Osteoblast (primary cell): ENCODE measurements around the gene TMEM200B. TPM values are rescaled to one million over a fixed set of nuclear protein-coding genes. Genes with fewer than 3 reads are reported as not detected.
"Not testable (repeated sequence)": the region's sequence is repeated elsewhere in the genome, so short reads cannot be mapped to it uniquely, and the experiment has no call there.

ENCODE experiments used
- DNase-seq: peaks from one replicate; pipeline ENCODE4 v3.0.0; 2011; ENCODE audit warnings: low spot score, mixed read lengths; ENCODE audit not compliant: insufficient read length; ENCODE audit errors: missing footprints
- H2AFZ ChIP-seq: 2 replicates; pipeline ENCODE4 v1.6.0; 2011; ENCODE audit warnings: mild to moderate bottlenecking, low read length
- H3K27ac ChIP-seq: 2 replicates; pipeline ENCODE4 v1.5.1; 2011; ENCODE audit warnings: mild to moderate bottlenecking, low read depth, low read length, moderate library complexity
- H3K27me3 ChIP-seq: 2 replicates; pipeline ENCODE4 v1.6.0; 2012; ENCODE audit warnings: mild to moderate bottlenecking, control low read depth, inconsistent platforms, low read length, moderate library complexity; ENCODE audit not compliant: insufficient read depth
- H3K36me3 ChIP-seq: 2 replicates; pipeline ENCODE4 v1.5.1; 2011; ENCODE audit warnings: mild to moderate bottlenecking, low read length, control low read depth, moderate library complexity; ENCODE audit not compliant: insufficient read depth
- H3K4me1 ChIP-seq: 2 replicates; pipeline ENCODE4 v1.5.1; 2011; ENCODE audit warnings: mild to moderate bottlenecking, low read length, control low read depth, moderate library complexity; ENCODE audit not compliant: insufficient read depth
- H3K4me2 ChIP-seq: 2 replicates; pipeline ENCODE4 v1.6.0; 2011; ENCODE audit warnings: mild to moderate bottlenecking, low read length; ENCODE audit not compliant: insufficient read depth
- H3K4me3 ChIP-seq: fragments of 200-600 bp; sonication (generic); 3 replicates; pipeline ENCODE4 v1.5.1; 2012; ENCODE audit warnings: mild to moderate bottlenecking, low read length, inconsistent platforms; ENCODE audit not compliant: insufficient read depth
- H3K79me2 ChIP-seq: 2 replicates; pipeline ENCODE4 v1.6.0; 2012; ENCODE audit warnings: mild to moderate bottlenecking, low read length, control low read depth, inconsistent platforms; ENCODE audit not compliant: insufficient read depth
- H3K9me3 ChIP-seq: 2 replicates; pipeline ENCODE4 v1.5.1; 2011; ENCODE audit warnings: low read depth, low read length, control low read depth
- H4K20me1 ChIP-seq: 2 replicates; pipeline ENCODE4 v1.6.0; 2012; ENCODE audit warnings: mild to moderate bottlenecking, low read length, control low read depth; ENCODE audit not compliant: insufficient read depth
- CTCF ChIP-seq: IDR thresholded peaks from 2 replicates; pipeline ENCODE4 v1.5.1; 2011; ENCODE audit warnings: mild to moderate bottlenecking, low read depth, low read length, moderate library complexity; ENCODE audit errors: extremely low read depth
- total RNA-seq: library from RNA; depleted of rRNA; stranded (reverse); fragments of >200 nt; gene quantifications from 2 replicates; pipeline ENCODE4 v1.2.3, GENCODE V29; 2012

The TMEM200B gene
- total RNA-seq, 1 donor = 9.4 TPM

GRCh38 chr1:29099286-29099685 lies 24.4 kb downstream of the TMEM200B start:
- TF ChIP-seq CTCF = no peak
- no peak for DNase-seq
- no peaks in the 10 kb centered on the region for H3K27me3 ChIP-seq
- no peaks in the 10 kb centered on the region for H3K9me3 ChIP-seq
- no peaks in the 10 kb centered on the region for H3K79me2 ChIP-seq
- H4K20me1 ChIP-seq = no peaks in the 10 kb centered on the region
- H3K4me3 ChIP-seq = no peak overlapping the region
- no peaks in the 10 kb centered on the region for H3K36me3 ChIP-seq
- H3K4me1 ChIP-seq = no peaks in the 10 kb centered on the region
- H3K27ac ChIP-seq = no peak overlapping the region
- no peak overlapping the region for H2AFZ ChIP-seq
- no peak overlapping the region for H3K4me2 ChIP-seq

- Histone ChIP-seq H3K27ac (no peak overlapping the region), H3K9me3 (no peaks in the 10 kb centered on the region), H4K20me1 (no peaks in the 10 kb centered on the region), H3K27me3 (no peaks in the 10 kb centered on the region), H3K4me2 (no peak overlapping the region), H2AFZ (no peak overlapping the region), H3K4me1 (no peaks in the 10 kb centered on the region), H3K36me3 (no peaks in the 10 kb centered on the region), H3K79me2 (no peaks in the 10 kb centered on the region), H3K4me3 (no peak overlapping the region)
- peak; percentile 27 for DNase-seq
- TF ChIP-seq CTCF = no peak
Measured at GRCh38 chr1:29096231-29096886, 27.3 kb downstream of the TMEM200B start.

GRCh38 chr1:29094954-29095353 lies 28.7 kb downstream of the TMEM200B start:
- DNase-seq = no peak
- TF ChIP-seq CTCF = no peak
- Histone ChIP-seq H3K79me2 (no peaks in the 10 kb centered on the region), H3K27me3 (no peaks in the 10 kb centered on the region), H3K27ac (no peak overlapping the region), H3K36me3 (no peaks in the 10 kb centered on the region), H3K4me3 (no peak overlapping the region), H3K4me2 (no peak overlapping the region), H2AFZ (no peak overlapping the region), H4K20me1 (no peaks in the 10 kb centered on the region), H3K4me1 (no peaks in the 10 kb centered on the region), H3K9me3 (no peaks in the 10 kb centered on the region)

- Histone ChIP-seq H3K4me1 (no peaks in the 10 kb centered on the region), H3K4me3 (no peak overlapping the region), H2AFZ (no peak overlapping the region), H3K27me3 (no peaks in the 10 kb centered on the region), H3K27ac (no peak overlapping the region), H4K20me1 (no peaks in the 10 kb centered on the region), H3K79me2 (no peaks in the 10 kb centered on the region), H3K9me3 (no peaks in the 10 kb centered on the region), H3K36me3 (no peaks in the 10 kb centered on the region), H3K4me2 (no peak overlapping the region)
- DNase-seq = no peak
- no peak for TF ChIP-seq CTCF
Measured at GRCh38 chr1:29094433-29094832, 29.3 kb downstream of the TMEM200B start.

- H3K9me3 ChIP-seq, H3K36me3 ChIP-seq, H3K79me2 ChIP-seq, DNase-seq, H3K4me2 ChIP-seq, H3K4me3 ChIP-seq, H3K27me3 ChIP-seq, H3K4me1 ChIP-seq, H3K27ac ChIP-seq, H2AFZ ChIP-seq, H4K20me1 ChIP-seq: not testable (repeated sequence)
Measured at GRCh38 chr1:29092704-29093103, 31.0 kb downstream of the TMEM200B start.
